Astrocyte (in vitro differentiated cells and primary cell): ENCODE data around the gene ACAA2. TPM values are rescaled to one million over a fixed set of nuclear protein-coding genes. Genes with fewer than 3 reads are reported as not detected.
"Not testable (repeated sequence)": the region's sequence is repeated elsewhere in the genome, so short reads cannot be mapped to it uniquely, and the experiment has no call there.

ENCODE experiments used
- DNase-seq: peaks from one replicate; pipeline ENCODE4 v3.0.0-alpha.2; 2010; ENCODE audit warnings: low read depth
- FAIRE-seq: peaks from 2 replicates; lab custom pipeline; 2011; peaks lifted over from hg19 to GRCh38; lab: Jason Lieb, UNC
- H2AFZ ChIP-seq: 2 replicates; pipeline ENCODE4 v1.6.0; 2012; ENCODE audit warnings: low read depth, low read length, inconsistent platforms
- H3K27ac ChIP-seq: 2 replicates; pipeline ENCODE4 v1.5.1; 2011; ENCODE audit warnings: low read depth, low read length, inconsistent platforms
- H3K27me3 ChIP-seq: 2 replicates; pipeline ENCODE4 v1.6.0; 2011; ENCODE audit warnings: low read length, inconsistent platforms; ENCODE audit not compliant: insufficient read depth
- H3K36me3 ChIP-seq: 2 replicates; pipeline ENCODE4 v1.5.1; 2011; ENCODE audit warnings: low read length, inconsistent platforms; ENCODE audit not compliant: insufficient read depth
- H3K4me1 ChIP-seq: 2 replicates; pipeline ENCODE4 v1.5.1; 2011; ENCODE audit warnings: low read length, inconsistent platforms; ENCODE audit not compliant: insufficient read depth
- H3K4me2 ChIP-seq: 2 replicates; pipeline ENCODE4 v1.6.0; 2012; ENCODE audit warnings: low read length, inconsistent platforms
- H3K4me3 ChIP-seq: 2 replicates; pipeline ENCODE4 v1.5.1; 2011; ENCODE audit warnings: low read depth, mild to moderate bottlenecking, low read length, inconsistent platforms; ENCODE audit not compliant: insufficient read depth
- H3K79me2 ChIP-seq: 2 replicates; pipeline ENCODE4 v1.6.0; 2012; ENCODE audit warnings: mild to moderate bottlenecking, low read length, inconsistent platforms; ENCODE audit not compliant: insufficient read depth
- H3K9ac ChIP-seq: 2 replicates; pipeline ENCODE4 v1.6.0; 2012; ENCODE audit warnings: mild to moderate bottlenecking, low read length, inconsistent platforms
- H3K9me3 ChIP-seq: 2 replicates; pipeline ENCODE4 v1.5.1; 2012; ENCODE audit warnings: low read depth, mild to moderate bottlenecking, low read length, inconsistent platforms; ENCODE audit not compliant: insufficient read depth
- H4K20me1 ChIP-seq: 2 replicates; pipeline ENCODE4 v1.6.0; 2012; ENCODE audit warnings: low read length, inconsistent platforms; ENCODE audit not compliant: insufficient read depth
- H3K27ac Mint-ChIP-seq: one replicate; pipeline ENCODE4 v1.8.0; 2021; ENCODE audit warnings: mild to moderate bottlenecking, mixed read lengths; ENCODE audit not compliant: unreplicated experiment
- H3K27me3 Mint-ChIP-seq: one replicate; pipeline ENCODE4 v1.8.0; 2021; ENCODE audit warnings: low read depth, mixed read lengths; ENCODE audit not compliant: unreplicated experiment
- H3K36me3 Mint-ChIP-seq: one replicate; pipeline ENCODE4 v1.8.0; 2021; ENCODE audit warnings: low read depth, mixed read lengths; ENCODE audit not compliant: unreplicated experiment
- H3K4me1 Mint-ChIP-seq: one replicate; pipeline ENCODE4 v1.8.0; 2021; ENCODE audit warnings: low read depth, mixed read lengths; ENCODE audit not compliant: unreplicated experiment
- H3K4me3 Mint-ChIP-seq: one replicate; pipeline ENCODE4 v1.8.0; 2021; ENCODE audit warnings: mild to moderate bottlenecking, moderate library complexity, mixed read lengths; ENCODE audit not compliant: unreplicated experiment
- H3K9me3 Mint-ChIP-seq: one replicate; pipeline ENCODE4 v1.8.0; 2021; ENCODE audit warnings: mild to moderate bottlenecking, mixed read lengths; ENCODE audit not compliant: unreplicated experiment
- CTCF ChIP-seq: IDR thresholded peaks from 2 replicates; pipeline ENCODE4 v1.5.1; 2011; ENCODE audit warnings: low read depth, mild to moderate bottlenecking, inconsistent platforms, low read length, moderate library complexity; ENCODE audit not compliant: insufficient read depth
- EZH2 ChIP-seq: IDR thresholded peaks from 2 replicates; pipeline ENCODE4 v1.6.1; 2012; ENCODE audit warnings: mild to moderate bottlenecking, low read length, inconsistent platforms; ENCODE audit not compliant: insufficient read depth
- total RNA-seq: library from RNA; stranded (reverse); gene quantifications from 2 replicates; pipeline ENCODE4 v1.2.1, GENCODE V29; 2021

ACAA2 gene
- total RNA-seq, 1 donor from 2014 or later = 66.4 TPM

GRCh38 chr18:49788327-49788898 lies 24.9 kb downstream of the ACAA2 start:
- peak overlapping the region; percentile 63 for H2AFZ ChIP-seq
- peak overlapping the region; percentile 43 for H3K4me3 ChIP-seq
- no peaks in the 10 kb centered on the region for H3K79me2 ChIP-seq
- peak overlapping the region; percentile 27 for H3K27ac ChIP-seq
- H3K4me3 Mint-ChIP-seq = no peak overlapping the region
- TF ChIP-seq CTCF (no peak), EZH2 (no peak)
- FAIRE-seq = no peak
- H4K20me1 ChIP-seq = no peaks in the 10 kb centered on the region
- peaks cover 20% of the 10 kb centered on the region for H3K4me1 Mint-ChIP-seq
- peaks cover 19% of the 10 kb centered on the region for H3K36me3 ChIP-seq
- peak overlapping the region; percentile 19 for H3K27ac Mint-ChIP-seq
- H3K9ac ChIP-seq = peak overlapping the region; percentile 53
- H3K27me3 ChIP-seq = no peaks in the 10 kb centered on the region
- H3K4me1 ChIP-seq = peaks cover 3% of the 10 kb centered on the region
- peak overlapping the region; percentile 83 for H3K4me2 ChIP-seq
- no peaks in the 10 kb centered on the region for H3K9me3 ChIP-seq
- DNase-seq = peak; percentile 25
- H3K36me3 Mint-ChIP-seq = peaks cover 9% of the 10 kb centered on the region
- H3K9me3 Mint-ChIP-seq = no peaks in the 10 kb centered on the region
- H3K27me3 Mint-ChIP-seq = no peaks in the 10 kb centered on the region

- FAIRE-seq (no peak), DNase-seq (no peak)
- H3K9me3 Mint-ChIP-seq = no peaks in the 10 kb centered on the region
- Histone ChIP-seq H3K36me3 (peaks cover 14% of the 10 kb centered on the region), H3K27me3 (no peaks in the 10 kb centered on the region), H3K79me2 (no peaks in the 10 kb centered on the region), H3K9ac (no peak overlapping the region), H3K4me1 (peaks cover 3% of the 10 kb centered on the region), H2AFZ (no peak overlapping the region), H4K20me1 (no peaks in the 10 kb centered on the region), H3K27ac (no peak overlapping the region), H3K4me3 (no peak overlapping the region), H3K4me2 (no peak overlapping the region), H3K9me3 (no peaks in the 10 kb centered on the region)
- H3K27me3 Mint-ChIP-seq = no peaks in the 10 kb centered on the region
- TF ChIP-seq EZH2 = no peak
- H3K27ac Mint-ChIP-seq = no peak overlapping the region
- no peak overlapping the region for H3K4me3 Mint-ChIP-seq
- H3K4me1 Mint-ChIP-seq = peaks cover 20% of the 10 kb centered on the region
- peaks cover 9% of the 10 kb centered on the region for H3K36me3 Mint-ChIP-seq
These were observed 27.2 kb downstream of the ACAA2 start for GRCh38 chr18:49786019-49786720.

GRCh38 chr18:49784427-49785185 lies 28.7 kb downstream of the ACAA2 start:
- no peaks in the 10 kb centered on the region for H3K79me2 ChIP-seq
- DNase-seq = no peak
- no peak overlapping the region for H3K9ac ChIP-seq
- no peaks in the 10 kb centered on the region for H3K9me3 ChIP-seq
- no peak overlapping the region for H2AFZ ChIP-seq
- Mint-ChIP-seq H3K27me3 (no peaks in the 10 kb centered on the region), H3K4me1 (peaks cover 17% of the 10 kb centered on the region), H3K4me3 (no peak overlapping the region), H3K36me3 (peaks cover 18% of the 10 kb centered on the region), H3K27ac (no peak overlapping the region), H3K9me3 (peaks cover 4% of the 10 kb centered on the region)
- TF ChIP-seq EZH2 = no peak
- peak; percentile 30 for TF ChIP-seq CTCF
- H3K4me3 ChIP-seq = no peak overlapping the region
- peaks cover 3% of the 10 kb centered on the region for H3K4me1 ChIP-seq
- H4K20me1 ChIP-seq = no peaks in the 10 kb centered on the region
- no peaks in the 10 kb centered on the region for H3K27me3 ChIP-seq
- peaks cover 12% of the 10 kb centered on the region for H3K36me3 ChIP-seq
- FAIRE-seq = peak; percentile 5
- no peak overlapping the region for H3K27ac ChIP-seq
- H3K4me2 ChIP-seq = no peak overlapping the region

- not testable (repeated sequence) for H4K20me1 ChIP-seq, H3K4me1 ChIP-seq, FAIRE-seq, H3K4me3 ChIP-seq, H3K79me2 ChIP-seq, DNase-seq, H3K4me2 ChIP-seq, H3K27me3 Mint-ChIP-seq, H3K4me3 Mint-ChIP-seq, H3K27ac ChIP-seq, H3K9ac ChIP-seq, H2AFZ ChIP-seq, H3K9me3 ChIP-seq, H3K27me3 ChIP-seq
- peaks cover 18% of the 10 kb centered on the region for H3K4me1 Mint-ChIP-seq
- H3K36me3 Mint-ChIP-seq = peaks cover 28% of the 10 kb centered on the region
- H3K27ac Mint-ChIP-seq = peak overlapping the region; percentile 44
- H3K9me3 Mint-ChIP-seq = peaks cover 11% of the 10 kb centered on the region
- H3K36me3 ChIP-seq = peaks cover 12% of the 10 kb centered on the region
These were observed 29.7 kb downstream of the ACAA2 start for GRCh38 chr18:49783631-49784030.
